NK-92 treated with Interleukin-12 subunit alpha and Interleukin-12 subunit beta, amount 100 ng/mL, for 24 hours (cell line): ENCODE measurements around the gene STXBP6.
"Not testable (repeated sequence)": the region's sequence is repeated elsewhere in the genome, so short reads cannot be mapped to it uniquely, and the experiment has no call there.

Source experiments
- DNase-seq: peaks from one replicate; lab custom pipeline; 2025; lab: John Stamatoyannopoulos, UW

Gene STXBP6

GRCh38 chr14:24853446-24853845, 196.5 kb downstream of the STXBP6 start:
- no peak for DNase-seq

GRCh38 chr14:24852312-24853060, 197.5 kb downstream of the STXBP6 start:
- DNase-seq, result no peak

GRCh38 chr14:24851837-24852236, 198.1 kb downstream of the STXBP6 start:
- no peak for DNase-seq

- DNase-seq, result no peak
Observed at GRCh38 chr14:24851406-24851805, 198.5 kb downstream of the STXBP6 start.

- DNase-seq, result no peak
Observed at GRCh38 chr14:24850072-24850471, 199.9 kb downstream of the STXBP6 start.

- DNase-seq, result no peak
Observed at GRCh38 chr14:24849471-24849870, 200.5 kb downstream of the STXBP6 start.

GRCh38 chr14:24848102-24848790, 201.7 kb downstream of the STXBP6 start:
- no peak for DNase-seq

GRCh38 chr14:24847568-24848095, 202.3 kb downstream of the STXBP6 start:
- DNase-seq, result no peak

- no peak for DNase-seq
Observed at GRCh38 chr14:24846261-24846660, 203.7 kb downstream of the STXBP6 start.

- no peak for DNase-seq
Observed at GRCh38 chr14:24845851-24846250, 204.1 kb downstream of the STXBP6 start.

- DNase-seq, result no peak
Observed at GRCh38 chr14:24844011-24844410, 205.9 kb downstream of the STXBP6 start.

GRCh38 chr14:24843494-24843893, 206.5 kb downstream of the STXBP6 start:
- no peak for DNase-seq

- no peak for DNase-seq
Observed at GRCh38 chr14:24840204-24840893, 209.6 kb downstream of the STXBP6 start.

GRCh38 chr14:24839617-24840203, 210.2 kb downstream of the STXBP6 start:
- no peak for DNase-seq

- DNase-seq, result no peak
Observed at GRCh38 chr14:24838945-24839616, 210.9 kb downstream of the STXBP6 start.

GRCh38 chr14:24837280-24838046, 212.5 kb downstream of the STXBP6 start:
- no peak for DNase-seq

- DNase-seq, result not testable (repeated sequence)
Observed at GRCh38 chr14:24836324-24836723, 213.6 kb downstream of the STXBP6 start.

- no peak for DNase-seq
Observed at GRCh38 chr14:24834956-24835355, 215.0 kb downstream of the STXBP6 start.

GRCh38 chr14:24833385-24833784, 216.6 kb downstream of the STXBP6 start:
- no peak for DNase-seq

- no peak for DNase-seq
Observed at GRCh38 chr14:24831677-24832076, 218.3 kb downstream of the STXBP6 start.

- DNase-seq, result no peak
Observed at GRCh38 chr14:24829862-24830261, 220.1 kb downstream of the STXBP6 start.
